Activated naive CD8-positive, alpha-beta T cell (primary cell): ENCODE results near the gene CARS1.
A peak's percentile ranks its signal among the peaks of the same experiment; 100 is the strongest.

Source experiments
- H3K27ac Mint-ChIP-seq: one replicate; pipeline ENCODE4 v1.8.0; 2021; ENCODE audit warnings: mixed read lengths
- H3K27me3 Mint-ChIP-seq: one replicate; pipeline ENCODE4 v1.8.0; 2021; ENCODE audit warnings: mixed read lengths
- H3K36me3 Mint-ChIP-seq: one replicate; pipeline ENCODE4 v1.8.0; 2021; ENCODE audit warnings: mixed read lengths
- H3K4me1 Mint-ChIP-seq: one replicate; pipeline ENCODE4 v1.8.0; 2021; ENCODE audit warnings: low read depth, mixed read lengths
- H3K4me3 Mint-ChIP-seq: one replicate; pipeline ENCODE4 v1.8.0; 2021; ENCODE audit warnings: mild to moderate bottlenecking, mixed read lengths
- H3K9me3 Mint-ChIP-seq: one replicate; pipeline ENCODE4 v1.8.0; 2021; ENCODE audit warnings: low read depth, mixed read lengths

CARS1 gene

DNA sequence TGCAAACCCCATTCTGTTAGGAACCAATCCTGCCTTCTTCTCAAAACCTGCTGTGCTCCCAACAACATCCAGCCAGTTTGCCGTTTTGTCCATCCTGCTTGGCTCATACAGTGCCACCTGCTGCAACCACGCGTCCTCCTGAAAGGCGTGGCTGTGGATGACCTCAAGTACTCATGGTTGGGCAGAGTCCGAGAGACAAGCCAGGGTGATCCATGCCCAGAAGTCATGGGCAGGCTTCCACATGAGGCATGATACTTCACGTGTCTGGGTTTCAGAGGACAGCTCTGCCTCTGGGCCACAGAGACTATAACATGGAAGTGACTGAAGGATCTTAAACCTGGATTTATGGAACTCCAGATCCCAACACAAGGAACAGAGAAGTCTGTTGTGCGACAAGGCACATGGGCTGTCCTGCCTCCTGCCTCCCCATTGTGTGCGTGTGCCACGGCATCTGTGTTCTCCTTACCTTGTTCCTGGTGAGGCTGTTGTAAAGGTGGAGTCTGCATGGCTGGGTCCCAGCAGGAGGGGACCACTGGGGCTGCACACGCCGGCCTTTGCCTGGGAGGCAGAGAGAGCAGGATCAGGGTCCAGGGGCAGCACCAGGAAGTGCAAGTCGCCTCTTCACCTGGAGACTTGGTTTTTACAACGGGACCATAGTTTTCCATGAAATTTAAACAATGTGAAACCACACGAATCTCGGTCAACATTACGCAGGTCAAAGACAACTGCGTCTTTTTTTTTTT is 15.4 kb downstream of the CARS1 start:
- no peak overlapping the region for H3K27ac Mint-ChIP-seq
- H3K36me3 Mint-ChIP-seq, result peaks cover 10% of the 10 kb centered on the region
- peaks cover 12% of the 10 kb centered on the region for H3K4me1 Mint-ChIP-seq
- no peak overlapping the region for H3K4me3 Mint-ChIP-seq
- no peaks in the 10 kb centered on the region for H3K27me3 Mint-ChIP-seq
- no peaks in the 10 kb centered on the region for H3K9me3 Mint-ChIP-seq

- Mint-ChIP-seq H3K9me3 (no peaks in the 10 kb centered on the region), H3K36me3 (peaks cover 10% of the 10 kb centered on the region), H3K27me3 (no peaks in the 10 kb centered on the region), H3K4me1 (peaks cover 12% of the 10 kb centered on the region), H3K27ac (no peak overlapping the region), H3K4me3 (no peak overlapping the region)
Observed at GRCh38 chr11:3040881-3041280, 16.3 kb downstream of the CARS1 start.

DNA sequence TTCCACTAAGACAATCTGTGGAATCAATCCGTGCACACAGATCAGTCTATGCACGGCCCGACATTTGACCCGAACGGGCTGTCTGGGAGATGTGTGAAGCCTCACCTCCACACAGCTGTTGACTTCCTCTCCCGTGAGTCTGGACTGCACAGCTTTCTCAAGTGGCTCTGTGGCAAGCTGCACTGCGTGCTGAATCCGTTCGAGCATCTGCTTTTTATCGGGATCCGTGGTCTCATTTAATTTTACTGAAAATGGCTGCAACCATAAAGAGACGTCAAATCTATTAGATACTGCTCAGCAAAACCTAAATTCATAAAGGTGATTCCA is 19.3 kb downstream of the CARS1 start:
- H3K9me3 Mint-ChIP-seq, result no peaks in the 10 kb centered on the region
- peaks cover 7% of the 10 kb centered on the region for H3K4me1 Mint-ChIP-seq
- no peak overlapping the region for H3K27ac Mint-ChIP-seq
- H3K36me3 Mint-ChIP-seq, result peaks cover 13% of the 10 kb centered on the region
- H3K4me3 Mint-ChIP-seq, result no peak overlapping the region
- no peaks in the 10 kb centered on the region for H3K27me3 Mint-ChIP-seq

DNA sequence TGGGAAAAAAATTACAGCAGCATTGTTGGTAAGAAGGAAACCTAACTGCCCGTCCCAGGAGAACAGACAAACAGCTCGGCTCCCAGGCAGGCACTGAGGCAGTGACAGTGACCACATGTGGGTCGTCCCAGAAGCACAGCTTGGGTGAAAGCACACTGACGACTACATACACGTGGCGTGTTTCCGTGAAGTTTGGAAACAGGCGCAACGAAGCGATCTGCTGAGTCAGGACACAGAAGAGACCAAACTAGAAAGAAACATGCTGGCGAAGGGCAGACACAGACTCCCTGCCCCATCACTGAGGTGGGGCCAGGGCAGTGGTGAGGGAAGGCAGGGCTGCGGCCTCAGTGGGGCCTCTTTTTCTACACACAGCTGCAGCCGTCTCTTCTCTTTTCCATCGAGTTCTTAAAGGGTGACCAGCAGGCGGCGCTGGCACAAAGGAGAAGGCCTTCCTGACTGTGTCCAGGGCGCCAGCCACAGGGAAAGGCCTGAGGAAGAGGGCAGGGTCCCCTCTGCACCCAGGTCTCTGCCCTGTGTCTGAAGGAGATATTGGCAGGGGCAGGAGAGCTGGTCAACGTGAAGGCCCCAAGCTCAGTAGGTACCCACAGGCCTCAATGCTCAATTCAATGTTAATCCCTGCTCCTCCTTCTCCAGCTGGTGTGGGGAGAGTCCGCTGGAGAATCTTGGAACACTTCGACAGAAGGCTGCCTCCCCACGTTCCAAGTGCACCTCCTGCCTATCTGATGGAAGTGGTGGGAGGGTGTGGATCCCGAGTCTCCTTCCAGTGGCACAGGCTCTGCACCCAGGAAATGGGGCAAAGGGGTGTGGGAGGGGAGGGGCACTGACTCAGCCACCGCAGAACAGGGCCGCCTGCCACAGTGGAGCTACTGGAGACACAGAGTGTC is 19.9 kb downstream of the CARS1 start:
- peaks cover 16% of the 10 kb centered on the region for H3K36me3 Mint-ChIP-seq
- H3K9me3 Mint-ChIP-seq, result no peaks in the 10 kb centered on the region
- no peaks in the 10 kb centered on the region for H3K27me3 Mint-ChIP-seq
- H3K4me1 Mint-ChIP-seq, result peaks cover 10% of the 10 kb centered on the region
- peak overlapping the region; percentile 5 for H3K27ac Mint-ChIP-seq
- H3K4me3 Mint-ChIP-seq, result no peak overlapping the region

DNA sequence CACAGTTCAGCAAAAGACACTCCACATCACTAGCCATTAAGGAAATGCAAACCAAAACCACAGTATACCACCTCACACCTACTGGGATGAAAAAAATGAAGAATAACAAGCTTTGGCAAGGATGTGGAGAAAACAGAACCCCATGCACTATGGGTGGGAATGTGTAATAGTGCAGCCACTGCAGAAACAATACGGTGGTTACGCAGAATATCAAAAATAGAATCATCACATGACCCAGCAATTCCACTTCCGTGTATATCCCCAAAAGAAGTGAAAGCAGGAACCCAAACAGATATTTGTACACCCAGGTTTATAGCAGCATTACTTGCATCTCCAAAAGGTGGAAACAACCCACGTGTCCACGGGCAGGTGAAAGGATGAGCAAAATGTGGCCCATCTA is 20.8 kb downstream of the CARS1 start:
- Mint-ChIP-seq H3K4me3 (no peak overlapping the region), H3K36me3 (peaks cover 17% of the 10 kb centered on the region), H3K9me3 (no peaks in the 10 kb centered on the region), H3K27ac (no peak overlapping the region), H3K4me1 (peaks cover 10% of the 10 kb centered on the region), H3K27me3 (no peaks in the 10 kb centered on the region)

DNA sequence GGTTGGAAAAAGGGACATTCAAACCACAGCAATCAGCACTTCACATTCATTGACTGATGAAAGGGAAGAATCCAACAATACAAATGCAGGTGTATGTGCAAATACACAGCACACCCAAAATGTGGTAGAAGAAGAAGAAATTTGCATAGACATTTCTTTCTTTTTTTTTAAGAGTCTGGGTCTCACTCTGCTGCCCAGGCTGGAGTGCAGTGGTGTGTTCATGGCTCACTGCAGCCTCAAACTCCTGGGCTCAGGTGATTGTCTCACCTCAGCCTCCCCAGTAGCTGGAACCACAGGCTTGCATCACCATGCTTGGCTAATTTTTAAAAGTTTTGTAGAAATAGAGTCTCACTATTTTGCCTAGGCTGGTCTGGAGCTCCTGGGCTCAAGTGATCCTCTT is 21.9 kb downstream of the CARS1 start:
- Mint-ChIP-seq H3K27me3 (no peaks in the 10 kb centered on the region), H3K4me3 (no peak overlapping the region), H3K9me3 (no peaks in the 10 kb centered on the region), H3K27ac (no peak overlapping the region), H3K4me1 (peaks cover 17% of the 10 kb centered on the region), H3K36me3 (peaks cover 19% of the 10 kb centered on the region)

- no peaks in the 10 kb centered on the region for H3K27me3 Mint-ChIP-seq
- H3K36me3 Mint-ChIP-seq, result peaks cover 15% of the 10 kb centered on the region
- H3K4me3 Mint-ChIP-seq, result no peak overlapping the region
- peaks cover 10% of the 10 kb centered on the region for H3K4me1 Mint-ChIP-seq
- no peaks in the 10 kb centered on the region for H3K9me3 Mint-ChIP-seq
- no peak overlapping the region for H3K27ac Mint-ChIP-seq
Observed at GRCh38 chr11:3030289-3031070, 26.7 kb downstream of the CARS1 start.

DNA sequence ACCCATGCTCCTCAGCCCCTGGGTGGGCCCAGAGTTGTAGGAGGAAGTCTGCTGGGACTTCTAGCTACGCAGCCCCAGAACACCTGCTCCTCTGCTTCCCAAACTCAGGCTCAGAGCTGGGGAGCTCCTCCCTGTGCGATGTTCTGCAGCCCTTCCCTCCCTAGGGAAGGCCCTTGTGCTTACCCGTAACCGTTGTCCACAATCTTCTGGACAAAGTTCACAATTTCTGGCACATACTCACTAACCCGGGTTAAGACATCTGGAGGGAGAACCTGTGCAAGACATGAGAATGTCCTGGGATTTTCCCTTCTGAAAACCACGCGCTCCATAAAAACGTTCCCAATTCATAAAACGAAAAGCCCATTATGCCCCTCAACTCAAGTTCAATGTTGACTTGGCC is 28.4 kb downstream of the CARS1 start:
- H3K9me3 Mint-ChIP-seq, result no peaks in the 10 kb centered on the region
- H3K27me3 Mint-ChIP-seq, result no peaks in the 10 kb centered on the region
- H3K4me3 Mint-ChIP-seq, result no peak overlapping the region
- peaks cover 14% of the 10 kb centered on the region for H3K36me3 Mint-ChIP-seq
- peaks cover 10% of the 10 kb centered on the region for H3K4me1 Mint-ChIP-seq
- no peak overlapping the region for H3K27ac Mint-ChIP-seq

DNA sequence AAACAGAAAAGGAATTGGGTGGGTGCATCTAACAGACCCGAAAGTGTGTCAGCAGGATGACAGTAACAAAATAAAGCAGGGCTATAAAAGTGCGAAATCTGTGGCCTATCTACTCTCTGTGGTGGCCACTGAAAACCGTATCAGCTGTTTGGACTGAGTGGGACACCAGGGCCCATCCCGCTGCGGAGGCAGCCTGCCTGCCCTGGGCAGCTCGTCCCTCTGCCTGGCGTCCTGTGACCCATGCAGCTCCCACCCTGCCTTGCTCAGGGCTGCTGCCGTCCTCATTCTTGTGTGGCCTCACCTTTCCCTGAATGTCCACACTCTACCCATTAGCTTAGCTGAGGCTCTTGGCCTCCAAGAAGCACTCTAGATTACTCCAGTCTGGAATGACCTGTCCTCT is 30.4 kb downstream of the CARS1 start:
- Mint-ChIP-seq H3K36me3 (peaks cover 15% of the 10 kb centered on the region), H3K27me3 (no peaks in the 10 kb centered on the region), H3K4me1 (peaks cover 23% of the 10 kb centered on the region), H3K27ac (no peak overlapping the region), H3K4me3 (no peak overlapping the region), H3K9me3 (no peaks in the 10 kb centered on the region)

DNA sequence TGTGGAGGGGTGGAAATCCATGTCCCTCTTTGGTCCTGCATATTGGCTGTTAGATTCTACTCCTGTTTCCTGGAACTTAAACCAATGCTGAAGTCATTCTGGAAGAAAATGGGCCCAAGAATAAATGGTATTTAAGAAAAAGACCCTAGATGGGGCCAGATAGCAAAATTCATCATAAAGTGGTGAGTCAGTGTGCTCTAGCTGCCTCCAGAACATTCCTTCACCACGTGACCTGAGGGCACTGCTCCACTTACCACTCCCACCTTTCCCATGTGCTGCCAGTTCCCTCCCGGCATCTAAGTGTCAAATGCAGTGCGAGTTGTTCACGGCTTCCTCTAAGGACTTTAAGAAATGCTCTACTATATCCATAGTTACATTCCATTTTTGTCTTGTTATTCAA is 34.2 kb downstream of the CARS1 start:
- Mint-ChIP-seq H3K4me3 (peak overlapping the region; percentile 18), H3K4me1 (peaks cover 45% of the 10 kb centered on the region), H3K27me3 (no peaks in the 10 kb centered on the region), H3K36me3 (peaks cover 11% of the 10 kb centered on the region), H3K9me3 (no peaks in the 10 kb centered on the region), H3K27ac (peak overlapping the region; percentile 74)

- Mint-ChIP-seq H3K4me1 (peaks cover 50% of the 10 kb centered on the region), H3K27ac (peak overlapping the region; percentile 74), H3K9me3 (no peaks in the 10 kb centered on the region), H3K4me3 (peak overlapping the region; percentile 8), H3K27me3 (no peaks in the 10 kb centered on the region), H3K36me3 (peaks cover 11% of the 10 kb centered on the region)
Observed at GRCh38 chr11:3022300-3022967, 34.8 kb downstream of the CARS1 start.

GRCh38 chr11:3021125-3021524 is 36.1 kb downstream of the CARS1 start:
- Mint-ChIP-seq H3K4me3 (no peak overlapping the region), H3K9me3 (no peaks in the 10 kb centered on the region), H3K27me3 (no peaks in the 10 kb centered on the region), H3K27ac (no peak overlapping the region), H3K36me3 (peaks cover 13% of the 10 kb centered on the region), H3K4me1 (peaks cover 60% of the 10 kb centered on the region)

GRCh38 chr11:3020011-3020410 is 37.2 kb downstream of the CARS1 start:
- H3K27ac Mint-ChIP-seq, result no peak overlapping the region

GRCh38 chr11:3018596-3018995 is 38.6 kb downstream of the CARS1 start:
- H3K27ac Mint-ChIP-seq, result peak overlapping the region; percentile 50
- peaks cover 86% of the 10 kb centered on the region for H3K4me1 Mint-ChIP-seq
- peak overlapping the region; percentile 10 for H3K4me3 Mint-ChIP-seq
- peaks cover 14% of the 10 kb centered on the region for H3K36me3 Mint-ChIP-seq
- H3K9me3 Mint-ChIP-seq, result no peaks in the 10 kb centered on the region
- H3K27me3 Mint-ChIP-seq, result no peaks in the 10 kb centered on the region

More at GRCh38 chr11:3020011-3020410, 37.2 kb downstream of the CARS1 start:
- H3K27me3 Mint-ChIP-seq, result no peaks in the 10 kb centered on the region
- H3K36me3 Mint-ChIP-seq, result peaks cover 14% of the 10 kb centered on the region
- peaks cover 71% of the 10 kb centered on the region for H3K4me1 Mint-ChIP-seq
- no peaks in the 10 kb centered on the region for H3K9me3 Mint-ChIP-seq
- no peak overlapping the region for H3K4me3 Mint-ChIP-seq
